ENCODE data around the gene MTPN.

Gene MTPN

GRCh38 chr7:135950429-135950828 lies 26.7 kb downstream of the MTPN start:
- H3K9ac ChIP-seq = no peak overlapping the region
- no peak overlapping the region for H2AFZ ChIP-seq
- peaks cover 4% of the 10 kb centered on the region for H3K4me1 ChIP-seq
- H3K4me2 ChIP-seq (ENCODE audit: low read length) = no peak overlapping the region
- H3K9me3 ChIP-seq (ENCODE audit: control insufficient read depth, low read length) = no peaks in the 10 kb centered on the region
- H3K4me3 ChIP-seq (ENCODE audit: low read depth, low read length) = no peak overlapping the region
- TF ChIP-seq, protein P1, sequence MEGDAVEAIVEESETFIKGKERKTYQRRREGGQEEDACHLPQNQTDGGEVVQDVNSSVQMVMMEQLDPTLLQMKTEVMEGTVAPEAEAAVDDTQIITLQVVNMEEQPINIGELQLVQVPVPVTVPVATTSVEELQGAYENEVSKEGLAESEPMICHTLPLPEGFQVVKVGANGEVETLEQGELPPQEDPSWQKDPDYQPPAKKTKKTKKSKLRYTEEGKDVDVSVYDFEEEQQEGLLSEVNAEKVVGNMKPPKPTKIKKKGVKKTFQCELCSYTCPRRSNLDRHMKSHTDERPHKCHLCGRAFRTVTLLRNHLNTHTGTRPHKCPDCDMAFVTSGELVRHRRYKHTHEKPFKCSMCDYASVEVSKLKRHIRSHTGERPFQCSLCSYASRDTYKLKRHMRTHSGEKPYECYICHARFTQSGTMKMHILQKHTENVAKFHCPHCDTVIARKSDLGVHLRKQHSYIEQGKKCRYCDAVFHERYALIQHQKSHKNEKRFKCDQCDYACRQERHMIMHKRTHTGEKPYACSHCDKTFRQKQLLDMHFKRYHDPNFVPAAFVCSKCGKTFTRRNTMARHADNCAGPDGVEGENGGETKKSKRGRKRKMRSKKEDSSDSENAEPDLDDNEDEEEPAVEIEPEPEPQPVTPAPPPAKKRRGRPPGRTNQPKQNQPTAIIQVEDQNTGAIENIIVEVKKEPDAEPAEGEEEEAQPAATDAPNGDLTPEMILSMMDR (IDR thresholded peaks at IDR 0.05) = no peak
- no peaks in the 10 kb centered on the region for H3K36me3 ChIP-seq (ENCODE audit: control insufficient read depth, insufficient read depth, low read length)
- peaks cover 8% of the 10 kb centered on the region for H3K79me2 ChIP-seq
- no peak overlapping the region for H3K27ac ChIP-seq
- H3K27me3 ChIP-seq (ENCODE audit: control insufficient read depth, insufficient read depth, low read length) = no peaks in the 10 kb centered on the region

- Histone ChIP-seq H3K4me1 (peaks cover 4% of the 10 kb centered on the region), H3K9ac (no peak overlapping the region), H3K4me3 (ENCODE audit: low read depth, low read length) (no peak overlapping the region), H3K4me2 (ENCODE audit: low read length) (no peak overlapping the region), H3K27me3 (ENCODE audit: control insufficient read depth, insufficient read depth, low read length) (no peaks in the 10 kb centered on the region), H3K79me2 (peaks cover 8% of the 10 kb centered on the region), H3K9me3 (ENCODE audit: control insufficient read depth, low read length) (no peaks in the 10 kb centered on the region), H3K27ac (no peak overlapping the region), H3K36me3 (ENCODE audit: control insufficient read depth, insufficient read depth, low read length) (no peaks in the 10 kb centered on the region), H2AFZ (no peak overlapping the region)
- TF ChIP-seq, protein P1 (IDR thresholded peaks at IDR 0.05) = no peak
Observed at GRCh38 chr7:135946289-135947055, 30.7 kb downstream of the MTPN start.

DNA sequence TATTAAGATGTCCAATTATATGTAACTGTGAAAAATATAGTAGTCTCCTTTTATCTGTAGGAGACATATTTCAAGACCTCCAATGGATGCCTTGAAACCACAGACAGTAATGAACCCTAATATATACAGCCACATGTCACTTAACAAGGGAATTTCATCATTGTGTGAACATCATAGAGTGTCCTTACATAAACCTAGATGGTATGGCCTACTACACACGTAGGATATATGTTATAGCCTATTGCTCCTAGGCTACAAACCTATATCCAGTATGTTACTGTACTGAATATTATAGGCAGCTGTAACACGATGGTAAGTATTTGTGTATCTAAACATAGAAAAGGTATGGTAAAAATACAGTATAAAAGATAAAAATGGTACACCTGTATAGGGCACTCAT lies 32.4 kb downstream of the MTPN start:
- TF ChIP-seq, protein P1 (IDR thresholded peaks at IDR 0.05) = no peak
- Histone ChIP-seq H3K27ac (no peak overlapping the region), H3K4me1 (no peaks in the 10 kb centered on the region), H3K36me3 (ENCODE audit: control insufficient read depth, insufficient read depth, low read length) (no peaks in the 10 kb centered on the region), H3K4me2 (ENCODE audit: low read length) (no peak overlapping the region), H3K9me3 (ENCODE audit: control insufficient read depth, low read length) (no peaks in the 10 kb centered on the region), H3K4me3 (ENCODE audit: low read depth, low read length) (no peak overlapping the region), H3K79me2 (peaks cover 16% of the 10 kb centered on the region), H2AFZ (no peak overlapping the region), H3K9ac (no peak overlapping the region), H3K27me3 (ENCODE audit: control insufficient read depth, insufficient read depth, low read length) (no peaks in the 10 kb centered on the region)

- Histone ChIP-seq H3K4me3 (ENCODE audit: low read depth, low read length) (no peak overlapping the region), H3K27me3 (ENCODE audit: control insufficient read depth, insufficient read depth, low read length) (no peaks in the 10 kb centered on the region), H3K36me3 (ENCODE audit: control insufficient read depth, insufficient read depth, low read length) (no peaks in the 10 kb centered on the region), H3K4me2 (ENCODE audit: low read length) (no peak overlapping the region), H3K79me2 (peaks cover 16% of the 10 kb centered on the region), H3K4me1 (no peaks in the 10 kb centered on the region), H3K9me3 (ENCODE audit: control insufficient read depth, low read length) (no peaks in the 10 kb centered on the region), H3K27ac (no peak overlapping the region), H2AFZ (no peak overlapping the region), H3K9ac (no peak overlapping the region)
- TF ChIP-seq, protein P1 (IDR thresholded peaks at IDR 0.05) = no peak
Observed at GRCh38 chr7:135943134-135943879, 33.9 kb downstream of the MTPN start.
